Smooth muscle cell (in vitro differentiated cells): ENCODE measurements around the gene ILDR2. TPM values are rescaled to one million over a fixed set of nuclear protein-coding genes. Genes with fewer than 3 reads are reported as not detected.

Experiments used
- DNase-seq: peaks from one replicate; lab custom pipeline; 2025; ENCODE audit not compliant: unreplicated experiment; lab: John Stamatoyannopoulos, UW
- H2AFZ ChIP-seq: fragments of 200-600 bp; sonication (generic); 2 replicates; pipeline ENCODE4 v1.6.0; 2016; ENCODE audit warnings: antibody characterized with exemption, low read depth, mild to moderate bottlenecking
- H3F3A ChIP-seq: fragments of 200-600 bp; sonication (generic); 2 replicates; pipeline ENCODE4 v1.6.0; 2017; ENCODE audit warnings: antibody characterized with exemption, low read depth
- H3K27ac ChIP-seq: fragments of 200-600 bp; sonication (generic); 2 replicates; pipeline ENCODE4 v1.5.1; 2016; ENCODE audit warnings: low read depth, mild to moderate bottlenecking
- H3K27me3 ChIP-seq: fragments of 200-600 bp; sonication (generic); 2 replicates; pipeline ENCODE4 v1.6.1; 2016; ENCODE audit warnings: low read depth, mild to moderate bottlenecking
- H3K36me3 ChIP-seq: fragments of 200-600 bp; sonication (generic); 2 replicates; pipeline ENCODE4 v1.5.1; 2016; ENCODE audit warnings: low read depth
- H3K4me1 ChIP-seq: fragments of 200-600 bp; sonication (generic); 2 replicates; pipeline ENCODE4 v1.5.1; 2016; ENCODE audit warnings: low read depth
- H3K4me2 ChIP-seq: fragments of 200-600 bp; sonication (generic); 2 replicates; pipeline ENCODE4 v1.6.0; 2016; ENCODE audit warnings: mild to moderate bottlenecking
- H3K4me3 ChIP-seq: fragments of 200-600 bp; sonication (generic); 2 replicates; pipeline ENCODE4 v1.5.1; 2016; ENCODE audit warnings: mild to moderate bottlenecking
- H3K79me2 ChIP-seq: fragments of 200-600 bp; sonication (generic); 2 replicates; pipeline ENCODE4 v1.6.0; 2016; ENCODE audit warnings: low read depth, mild to moderate bottlenecking
- H3K9ac ChIP-seq: fragments of 200-600 bp; sonication (generic); 2 replicates; pipeline ENCODE4 v1.6.0; 2016; ENCODE audit warnings: low read depth
- H3K9me3 ChIP-seq: fragments of 200-600 bp; sonication (generic); replicated peaks from 2 replicates; pipeline ENCODE4 v1.5.1; 2016; ENCODE audit warnings: low read depth
- H4K20me1 ChIP-seq: fragments of 200-600 bp; sonication (generic); 2 replicates; pipeline ENCODE4 v1.6.0; 2016; ENCODE audit warnings: low read depth
- CTCF ChIP-seq: fragments of 200-600 bp; sonication (generic); IDR thresholded peaks from 2 replicates; pipeline ENCODE4 v1.5.1; 2017; ENCODE audit warnings: borderline replicate concordance, mild to moderate bottlenecking, antibody characterized with exemption; ENCODE audit not compliant: insufficient read depth, poor library complexity, severe bottlenecking
- WGBS: methylation state at CpG from one replicate; pipeline ENCODE4 v1.1.7; 2016; ENCODE audit warnings: low lambda C conversion rate; 5-methylcytosine and 5-hydroxymethylcytosine counted together
- polyA plus RNA-seq: library from polyadenylated mRNA; unstranded; fragments of >200 nt; fragmentation: Nextera tagmentation; extraction: Ambion mirVana; gene quantifications from 2 replicates; pipeline ENCODE4 v1.2.1, GENCODE V29; 2016
- total RNA-seq: library from RNA; depleted of rRNA; stranded (reverse); fragments of >200 nt; gene quantifications from 2 replicates; pipeline ENCODE4 v1.2.3, GENCODE V29; 2014

Gene ILDR2
- total and polyA plus RNA-seq, 2 experiments from 2014 or later: 0.04 TPM; not detected in 1

GRCh38 chr1:166969074-166969677, 6.2 kb downstream of the ILDR2 start:
- Histone ChIP-seq H3K9me3 (no peaks in the 10 kb centered on the region), H3K79me2 (no peaks in the 10 kb centered on the region), H3K4me2 (no peak overlapping the region), H2AFZ (no peak overlapping the region), H3K4me1 (peaks cover 19% of the 10 kb centered on the region), H3K27ac (no peak overlapping the region), H4K20me1 (no peaks in the 10 kb centered on the region), H3F3A (no peaks in the 10 kb centered on the region), H3K9ac (no peak overlapping the region), H3K4me3 (no peak overlapping the region), H3K27me3 (peaks cover 91% of the 10 kb centered on the region), H3K36me3 (no peaks in the 10 kb centered on the region)
- no peak for DNase-seq
- no peak for TF ChIP-seq CTCF
- 85% methylated on average over 5 of the region's 5 CpGs for WGBS

GRCh38 chr1:166960858-166961474, 14.4 kb downstream of the ILDR2 start:
- 96% methylated on average over 1 of the region's 1 CpG for WGBS

GRCh38 chr1:166956872-166957271, 18.5 kb downstream of the ILDR2 start:
- Histone ChIP-seq H3K4me1 (peaks cover 18% of the 10 kb centered on the region), H3K27ac (no peak overlapping the region), H3K4me3 (no peak overlapping the region), H3K79me2 (no peaks in the 10 kb centered on the region), H3K9ac (no peak overlapping the region), H3K27me3 (peaks cover 32% of the 10 kb centered on the region), H3F3A (no peaks in the 10 kb centered on the region), H3K9me3 (no peaks in the 10 kb centered on the region), H3K4me2 (no peak overlapping the region), H4K20me1 (no peaks in the 10 kb centered on the region), H3K36me3 (no peaks in the 10 kb centered on the region), H2AFZ (no peak overlapping the region)
- DNase-seq: no peak
- WGBS: 100% methylated on average over 2 of the region's 2 CpGs
- TF ChIP-seq CTCF: no peak

More at GRCh38 chr1:166960858-166961474, 14.4 kb downstream of the ILDR2 start:
- H3K4me1 ChIP-seq: peaks cover 7% of the 10 kb centered on the region
- H3K4me2 ChIP-seq: no peak overlapping the region
- no peak for TF ChIP-seq CTCF
- no peaks in the 10 kb centered on the region for H3F3A ChIP-seq
- no peak overlapping the region for H3K27ac ChIP-seq
- peaks cover 64% of the 10 kb centered on the region for H3K27me3 ChIP-seq
- H3K9me3 ChIP-seq: no peaks in the 10 kb centered on the region
- no peaks in the 10 kb centered on the region for H3K79me2 ChIP-seq
- no peak overlapping the region for H3K9ac ChIP-seq
- no peaks in the 10 kb centered on the region for H4K20me1 ChIP-seq
- H3K4me3 ChIP-seq: no peak overlapping the region
- H3K36me3 ChIP-seq: no peaks in the 10 kb centered on the region
- H2AFZ ChIP-seq: no peak overlapping the region
- no peak for DNase-seq
